AG09319 (cell line): Measurements from ENCODE around the gene FUT1.

Experiments used
- DNase-seq: peaks from one replicate; pipeline ENCODE4 v3.0.0-alpha.2; 2010; ENCODE audit warnings: low read depth; ENCODE audit errors: extremely low read depth
- TF ChIP-seq, protein P1 (sequence below): IDR thresholded peaks from 2 replicates; pipeline ENCODE4 v1.5.1; 2011; ENCODE audit warnings: low read depth, mild to moderate bottlenecking, inconsistent platforms, low read length, moderate library complexity

Gene FUT1

DNA sequence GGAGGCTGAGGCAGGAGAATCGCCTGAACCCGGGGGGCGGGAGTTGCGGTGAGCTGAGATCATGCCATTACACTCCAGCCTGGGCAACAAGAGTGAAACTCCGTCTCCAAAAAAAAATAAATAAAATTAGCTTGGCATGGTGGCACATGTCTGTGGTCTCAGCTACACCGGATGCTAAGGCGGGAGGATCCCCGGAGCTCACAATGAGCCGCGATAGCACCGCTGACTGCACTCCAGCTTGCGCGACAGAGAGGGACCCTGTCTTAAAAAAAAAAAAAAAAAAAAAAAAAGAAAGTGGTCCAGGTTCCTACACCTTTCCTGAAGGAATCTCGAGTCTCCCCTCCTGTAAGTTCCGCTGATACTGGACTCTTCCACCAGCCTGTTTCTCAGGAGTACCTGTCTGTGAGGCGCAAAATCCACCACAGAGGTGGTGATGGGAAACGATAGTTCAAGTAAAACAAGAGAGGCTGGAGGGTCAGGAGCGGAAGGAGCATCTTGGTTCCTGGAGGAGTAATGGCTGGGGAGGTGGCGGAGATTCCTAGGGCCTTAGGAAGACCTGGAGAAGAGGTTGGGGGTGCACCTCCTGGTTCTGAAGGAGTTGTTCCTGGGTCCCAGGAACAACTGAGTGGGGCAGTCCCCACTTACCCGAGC, 471 bp downstream of the FUT1 start:
- TF ChIP-seq, protein P1, sequence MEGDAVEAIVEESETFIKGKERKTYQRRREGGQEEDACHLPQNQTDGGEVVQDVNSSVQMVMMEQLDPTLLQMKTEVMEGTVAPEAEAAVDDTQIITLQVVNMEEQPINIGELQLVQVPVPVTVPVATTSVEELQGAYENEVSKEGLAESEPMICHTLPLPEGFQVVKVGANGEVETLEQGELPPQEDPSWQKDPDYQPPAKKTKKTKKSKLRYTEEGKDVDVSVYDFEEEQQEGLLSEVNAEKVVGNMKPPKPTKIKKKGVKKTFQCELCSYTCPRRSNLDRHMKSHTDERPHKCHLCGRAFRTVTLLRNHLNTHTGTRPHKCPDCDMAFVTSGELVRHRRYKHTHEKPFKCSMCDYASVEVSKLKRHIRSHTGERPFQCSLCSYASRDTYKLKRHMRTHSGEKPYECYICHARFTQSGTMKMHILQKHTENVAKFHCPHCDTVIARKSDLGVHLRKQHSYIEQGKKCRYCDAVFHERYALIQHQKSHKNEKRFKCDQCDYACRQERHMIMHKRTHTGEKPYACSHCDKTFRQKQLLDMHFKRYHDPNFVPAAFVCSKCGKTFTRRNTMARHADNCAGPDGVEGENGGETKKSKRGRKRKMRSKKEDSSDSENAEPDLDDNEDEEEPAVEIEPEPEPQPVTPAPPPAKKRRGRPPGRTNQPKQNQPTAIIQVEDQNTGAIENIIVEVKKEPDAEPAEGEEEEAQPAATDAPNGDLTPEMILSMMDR: no peak
- no peak for DNase-seq

DNA sequence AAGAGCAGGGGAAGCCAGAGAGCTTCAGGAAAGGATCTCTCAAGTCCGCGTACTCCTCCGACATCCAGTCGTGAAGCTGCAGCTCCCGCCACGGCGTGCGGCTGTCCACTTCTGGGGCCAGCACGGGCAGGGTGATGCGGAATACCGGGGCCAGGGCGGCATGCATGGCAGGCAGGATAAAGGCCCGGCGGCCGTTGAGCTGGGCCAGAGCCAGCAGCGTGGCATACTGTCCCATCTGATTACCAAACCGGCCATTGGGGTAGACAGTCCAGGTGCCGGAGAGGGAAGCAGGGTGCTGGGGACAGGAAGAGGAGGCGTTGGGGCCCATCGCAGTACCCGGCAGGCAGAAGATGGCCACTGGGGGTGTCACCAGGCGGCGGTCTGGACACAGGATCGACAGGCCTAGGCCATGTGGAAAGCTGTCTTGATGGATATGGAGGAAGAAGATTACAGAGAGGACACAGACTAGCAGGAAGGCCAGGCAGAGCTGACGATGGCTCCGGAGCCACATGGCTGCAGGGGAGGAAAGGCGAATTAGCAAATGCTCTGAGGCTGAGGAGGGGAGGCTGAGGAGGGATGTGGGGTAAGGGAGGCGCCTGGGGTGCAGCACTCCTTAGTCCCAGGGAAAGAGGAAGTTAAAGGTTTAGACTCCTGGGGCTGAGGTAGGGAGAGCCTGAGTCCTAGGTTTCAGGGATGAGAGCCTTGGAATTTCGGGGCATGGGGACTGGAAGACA, 1.5 kb downstream of the FUT1 start:
- TF ChIP-seq, protein P1: no peak
- DNase-seq: no peak

DNA sequence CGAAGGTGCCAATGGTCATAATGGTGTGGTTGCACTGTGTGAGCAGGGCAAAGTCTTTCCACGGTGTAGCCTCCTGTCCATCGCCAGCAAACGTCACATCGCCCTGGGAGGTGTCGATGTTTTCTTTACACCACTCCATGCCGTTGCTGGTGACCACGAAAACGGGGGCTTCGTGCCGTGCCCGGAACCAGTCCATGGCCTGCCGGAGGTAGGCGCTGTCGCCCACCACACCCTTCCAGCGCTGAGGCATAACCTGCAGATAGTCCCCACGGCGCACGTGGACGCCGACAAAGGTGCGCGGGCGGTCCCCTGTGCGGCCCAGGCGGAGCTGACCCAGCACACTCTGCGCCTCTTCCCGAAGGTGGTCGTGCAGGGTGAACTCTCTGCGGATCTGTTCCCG, 2.1 kb downstream of the FUT1 start:
- TF ChIP-seq, protein P1: no peak
- DNase-seq: no peak

DNA sequence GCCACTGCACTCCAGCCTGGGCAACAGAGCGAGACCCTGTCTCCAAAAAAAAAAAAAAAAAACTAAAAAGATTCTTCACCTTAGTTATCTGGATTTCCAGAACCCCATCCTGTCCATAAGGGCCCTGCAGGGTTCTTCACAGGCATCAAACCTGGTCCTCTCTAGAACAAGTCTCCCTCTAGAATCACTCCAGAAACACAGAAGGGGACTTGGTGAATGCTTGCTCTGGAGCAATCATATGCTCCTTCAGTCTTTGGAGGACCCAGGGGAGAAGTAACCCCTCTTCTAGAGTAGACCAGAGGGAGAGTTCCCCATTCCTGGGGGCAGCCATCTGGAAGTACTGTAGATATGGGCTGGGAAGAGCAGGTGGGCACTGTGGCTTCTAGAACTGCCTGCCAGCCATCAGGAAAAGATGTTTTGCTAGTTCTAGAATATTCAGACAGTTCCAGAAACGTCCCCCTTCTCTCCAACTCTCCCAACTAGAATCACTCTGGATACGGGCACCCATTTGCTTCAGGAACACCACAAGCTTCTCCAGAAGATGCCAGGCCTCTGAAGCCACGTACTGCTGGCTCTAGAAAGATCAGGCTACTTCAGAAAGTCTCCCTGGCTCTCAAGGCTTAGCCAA, 2.8 kb downstream of the FUT1 start:
- TF ChIP-seq, protein P1: no peak
- no peak for DNase-seq

DNA sequence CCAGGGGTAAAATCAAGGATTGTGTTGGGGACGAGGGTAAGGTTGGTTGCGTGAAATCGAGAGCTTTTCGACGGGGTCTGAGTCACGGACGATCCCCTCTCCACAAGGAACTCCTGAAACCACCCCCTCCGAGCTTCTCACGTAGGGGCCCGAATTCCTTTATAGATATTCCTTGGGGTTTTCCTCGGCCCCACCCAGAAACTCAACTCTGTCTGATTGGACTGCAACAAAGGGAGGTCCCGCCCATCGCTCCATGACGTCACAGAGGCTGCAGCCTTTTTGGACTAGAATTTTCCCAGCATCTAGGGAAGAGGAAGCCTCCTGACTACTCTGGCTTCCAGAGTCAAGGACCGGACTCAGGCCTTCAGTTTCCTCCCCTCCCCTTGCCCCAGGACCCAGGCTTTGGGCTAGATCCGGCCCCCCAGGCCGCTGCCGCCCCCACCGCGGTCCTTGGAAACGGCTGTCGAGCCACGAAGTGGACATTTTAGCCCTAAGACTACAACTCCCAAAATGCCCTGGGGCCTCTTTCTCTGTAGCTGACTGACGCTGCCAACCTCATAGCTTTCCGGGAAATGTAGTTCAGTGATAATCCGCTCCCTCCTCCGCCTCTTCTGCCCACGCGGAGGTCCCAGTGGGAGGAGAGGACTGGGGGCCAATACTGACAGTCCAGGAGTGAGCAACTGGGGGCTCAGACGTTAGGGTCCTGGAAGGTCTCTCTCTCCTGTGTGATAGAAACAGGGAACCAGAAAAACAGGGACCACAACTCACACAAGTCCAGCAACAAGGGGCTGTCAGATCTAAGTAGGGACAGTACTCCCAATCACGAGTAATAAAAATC, 5.5 kb downstream of the FUT1 start, which contains the start of gene IZUMO1:
Gene IZUMO1 (minus strand): TSS at position 172 of the 838 bp plus-strand sequence. CDS start 1,050 bp downstream, outside the sequence.
- DNase-seq: peak; percentile 55
- TF ChIP-seq, protein P1: no peak

DNA sequence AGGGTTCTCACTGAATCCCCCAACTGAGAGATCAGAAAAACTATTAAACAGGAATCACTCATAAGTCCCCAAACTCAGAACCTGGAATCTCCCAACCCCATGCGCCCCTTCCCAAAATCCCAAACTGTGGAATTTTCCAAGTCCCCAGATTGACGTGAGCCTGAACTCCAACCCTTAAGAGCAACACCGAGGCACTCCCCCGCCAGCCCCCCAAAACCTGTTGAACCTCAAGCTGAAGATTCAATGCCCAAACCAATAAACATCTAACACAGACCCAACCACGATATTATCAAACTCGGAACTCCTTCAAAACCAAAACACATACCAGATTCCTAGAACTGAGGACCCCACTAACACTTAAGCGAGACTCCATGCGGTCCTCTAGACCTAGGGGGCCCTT, 6.3 kb downstream of the FUT1 start:
- no peak for DNase-seq
- TF ChIP-seq, protein P1: no peak
